ENCODE results near the gene SLC17A9.

DNA sequence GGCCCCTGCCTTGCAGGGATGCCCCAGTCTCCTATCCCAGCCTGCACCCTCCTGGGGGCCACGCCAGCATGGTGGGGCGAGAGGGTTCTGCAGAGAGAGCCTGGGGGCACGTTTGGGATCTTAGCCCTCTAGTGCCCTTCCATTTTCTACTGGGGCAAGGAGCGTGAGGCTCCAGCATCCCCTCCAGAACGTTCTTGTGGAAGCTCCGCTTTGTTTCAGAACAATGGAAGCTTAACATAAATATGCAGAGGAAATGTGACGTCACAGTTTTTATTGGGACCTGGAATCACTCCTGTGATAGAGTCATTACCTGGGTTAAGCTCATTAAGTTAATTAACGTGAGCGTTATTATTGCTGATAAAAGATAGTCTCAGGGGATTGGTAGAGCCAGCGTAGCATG, 34.6 kb downstream of the SLC17A9 start:
- TF ChIP-seq ZNF274 (IDR thresholded peaks at IDR 0.05; ENCODE audit: low read depth, low read length) (no peak), YY1 (IDR thresholded peaks at IDR 0.05; ENCODE audit: insufficient read depth, insufficient read length) (no peak)

All from NT2/D1 (cell line).